Measurements from ENCODE around the gene ZDHHC14. TPM values are rescaled to one million over a fixed set of nuclear protein-coding genes. Genes with fewer than 3 reads are reported as not detected.
"Not testable (repeated sequence)": the region's sequence is repeated elsewhere in the genome, so short reads cannot be mapped to it uniquely, and the experiment has no call there.

The ZDHHC14 gene
- total RNA-seq, 1 experiment from 2014 or later: 1.7 TPM

- no peaks in the 10 kb centered on the region for H4K20me1 ChIP-seq (ENCODE audit: control insufficient read depth, insufficient read depth, insufficient read length)
- no peak overlapping the region for H3K4me3 Mint-ChIP-seq
- H3K27me3 ChIP-seq (ENCODE audit: insufficient read depth, low read length): no peaks in the 10 kb centered on the region
- no peak overlapping the region for H3K4me2 ChIP-seq (ENCODE audit: insufficient read depth, insufficient read length, low read length)
- no peak overlapping the region for H2AK5ac ChIP-seq (ENCODE audit: insufficient read length, low read length)
- peaks cover 19 to 32% of the 10 kb centered on the region in 2 experiments for H3K4me1 Mint-ChIP-seq
- WGBS (ENCODE audit: extremely low coverage, insufficient read length, low lambda C conversion rate): no CpG with 5 or more reads among the region's 17 CpGs
- H3K4me1 ChIP-seq (ENCODE audit: insufficient read depth, low read length): peaks cover 6% of the 10 kb centered on the region
- no peak overlapping the region for H4K8ac ChIP-seq (replicated peaks; ENCODE audit: insufficient read length, low read depth, low read length)
- H3K27me3 Mint-ChIP-seq (ENCODE audit: low read depth): peaks cover 3% of the 10 kb centered on the region
- H3K27ac Mint-ChIP-seq: peak overlapping the region in 1 of 3 experiments; percentile 17; a peak in 2 of 7 replicates
- H3K79me1 ChIP-seq (ENCODE audit: insufficient read depth, low read depth, low read length, poor library complexity, severe bottlenecking): no peaks in the 10 kb centered on the region
- TF ChIP-seq, protein P1, sequence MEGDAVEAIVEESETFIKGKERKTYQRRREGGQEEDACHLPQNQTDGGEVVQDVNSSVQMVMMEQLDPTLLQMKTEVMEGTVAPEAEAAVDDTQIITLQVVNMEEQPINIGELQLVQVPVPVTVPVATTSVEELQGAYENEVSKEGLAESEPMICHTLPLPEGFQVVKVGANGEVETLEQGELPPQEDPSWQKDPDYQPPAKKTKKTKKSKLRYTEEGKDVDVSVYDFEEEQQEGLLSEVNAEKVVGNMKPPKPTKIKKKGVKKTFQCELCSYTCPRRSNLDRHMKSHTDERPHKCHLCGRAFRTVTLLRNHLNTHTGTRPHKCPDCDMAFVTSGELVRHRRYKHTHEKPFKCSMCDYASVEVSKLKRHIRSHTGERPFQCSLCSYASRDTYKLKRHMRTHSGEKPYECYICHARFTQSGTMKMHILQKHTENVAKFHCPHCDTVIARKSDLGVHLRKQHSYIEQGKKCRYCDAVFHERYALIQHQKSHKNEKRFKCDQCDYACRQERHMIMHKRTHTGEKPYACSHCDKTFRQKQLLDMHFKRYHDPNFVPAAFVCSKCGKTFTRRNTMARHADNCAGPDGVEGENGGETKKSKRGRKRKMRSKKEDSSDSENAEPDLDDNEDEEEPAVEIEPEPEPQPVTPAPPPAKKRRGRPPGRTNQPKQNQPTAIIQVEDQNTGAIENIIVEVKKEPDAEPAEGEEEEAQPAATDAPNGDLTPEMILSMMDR (conservative IDR thresholded peaks at IDR 0.05): no peak
- H3K36me3 Mint-ChIP-seq (ENCODE audit: insufficient read depth in 1 of 3, low read depth in 3 of 3): peaks cover 8 to 19% (median 15%) of the 10 kb centered on the region in 3 experiments
- H3K14ac ChIP-seq (ENCODE audit: insufficient read depth, low read length): no peak overlapping the region; the same call in 1 of the 2 replicates
- H2BK12ac ChIP-seq (ENCODE audit: insufficient read length, low read depth, low read length): no peak overlapping the region
- H4K91ac ChIP-seq (ENCODE audit: insufficient read length, low read depth, low read length): no peak overlapping the region
- peaks cover 19 to 22% of the 10 kb centered on the region in 2 experiments for H3K9me3 Mint-ChIP-seq
- H3K4ac ChIP-seq (ENCODE audit: low read depth, low read length): no peak overlapping the region
- H3K23me2 ChIP-seq (ENCODE audit: insufficient read length, low read depth, low read length, poor library complexity, severe bottlenecking): no peaks in the 10 kb centered on the region
- H2AFZ ChIP-seq (ENCODE audit: low read length): no peak overlapping the region
- H3K27ac ChIP-seq (ENCODE audit: insufficient read length, low read depth, low read length): no peak overlapping the region
- no peak overlapping the region for H3K18ac ChIP-seq (ENCODE audit: insufficient read length, low read depth, low read length)
- no peak overlapping the region for H4K5ac ChIP-seq (ENCODE audit: insufficient read length, low read depth, low read length)
- peak; percentile 60 for DNase-seq
- H3T11ph ChIP-seq (ENCODE audit: low read length): no peak overlapping the region
- H2BK120ac ChIP-seq (ENCODE audit: low read depth, low read length, poor library complexity, severe bottlenecking): no peak overlapping the region
- H2BK5ac ChIP-seq (ENCODE audit: insufficient read length, low read length): no peak overlapping the region
- no peak overlapping the region for H2BK15ac ChIP-seq (ENCODE audit: low read depth, low read length)
- no peak overlapping the region for H3K9ac ChIP-seq (ENCODE audit: extremely low read depth, insufficient read length, low read length)
- H3K9me3 ChIP-seq (ENCODE audit: control insufficient read depth, low read depth, low read length): no peaks in the 10 kb centered on the region
- H2BK20ac ChIP-seq (ENCODE audit: low read depth, low read length, poor library complexity, severe bottlenecking): no peak overlapping the region
- H3K23ac ChIP-seq (ENCODE audit: insufficient read length, low read depth, low read length): no peak overlapping the region
- no peaks in the 10 kb centered on the region for H3K79me2 ChIP-seq (ENCODE audit: insufficient read depth, low read length)
- no peak overlapping the region for H3K56ac ChIP-seq (ENCODE audit: insufficient read length, low read depth, low read length)
Observed at GRCh38 chr6:157699777-157700636, 319.0 kb downstream of the ZDHHC14 start.

DNA sequence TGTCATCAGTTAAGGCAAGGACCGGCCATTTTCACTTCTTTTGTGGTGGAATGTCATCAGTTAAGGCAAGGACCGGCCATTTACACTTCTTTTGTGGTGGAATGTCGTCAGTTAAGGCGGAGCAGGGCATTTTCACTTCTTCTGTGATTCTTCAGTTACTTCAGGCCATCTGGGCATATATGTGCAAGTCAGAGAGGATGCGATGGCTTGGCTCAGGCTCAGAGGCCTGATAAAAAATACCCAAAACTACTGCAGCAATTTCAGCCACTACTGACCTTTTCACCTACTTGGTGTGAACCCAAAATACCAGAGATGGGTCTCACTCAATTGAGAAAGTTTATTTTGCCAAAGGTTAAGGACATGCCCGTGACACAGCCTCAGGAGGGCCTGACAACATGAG is 325.4 kb downstream of the ZDHHC14 start:
- H3K18ac ChIP-seq (ENCODE audit: insufficient read length, low read depth, low read length); H3K14ac ChIP-seq (ENCODE audit: insufficient read depth, low read length); H3K9ac ChIP-seq (ENCODE audit: extremely low read depth, insufficient read length, low read length); H3K4me2 ChIP-seq (ENCODE audit: insufficient read depth, insufficient read length, low read length); H3K79me2 ChIP-seq (ENCODE audit: insufficient read depth, low read length); H3K4me1 ChIP-seq (ENCODE audit: insufficient read depth, low read length); H2AK5ac ChIP-seq (ENCODE audit: insufficient read length, low read length); H4K5ac ChIP-seq (ENCODE audit: insufficient read length, low read depth, low read length); H2BK120ac ChIP-seq (ENCODE audit: low read depth, low read length, poor library complexity, severe bottlenecking); H4K20me1 ChIP-seq (ENCODE audit: control insufficient read depth, insufficient read depth, insufficient read length); H4K91ac ChIP-seq (ENCODE audit: insufficient read length, low read depth, low read length); H3K23ac ChIP-seq (ENCODE audit: insufficient read length, low read depth, low read length); H2AFZ ChIP-seq (ENCODE audit: low read length); H3K4ac ChIP-seq (ENCODE audit: low read depth, low read length); H3K27ac ChIP-seq (ENCODE audit: insufficient read length, low read depth, low read length); H2BK5ac ChIP-seq (ENCODE audit: insufficient read length, low read length); H2BK15ac ChIP-seq (ENCODE audit: low read depth, low read length); H3K27me3 ChIP-seq (ENCODE audit: insufficient read depth, low read length); H2BK20ac ChIP-seq (ENCODE audit: low read depth, low read length, poor library complexity, severe bottlenecking); H2BK12ac ChIP-seq (ENCODE audit: insufficient read length, low read depth, low read length); DNase-seq; H3K56ac ChIP-seq (ENCODE audit: insufficient read length, low read depth, low read length); H3K4me3 Mint-ChIP-seq; H4K8ac ChIP-seq (replicated peaks; ENCODE audit: insufficient read length, low read depth, low read length); H3T11ph ChIP-seq (ENCODE audit: low read length); H3K23me2 ChIP-seq (ENCODE audit: insufficient read length, low read depth, low read length, poor library complexity, severe bottlenecking); H3K27ac Mint-ChIP-seq; H3K79me1 ChIP-seq (ENCODE audit: insufficient read depth, low read depth, low read length, poor library complexity, severe bottlenecking): not testable (repeated sequence)
- peaks cover 32 to 36% of the 10 kb centered on the region in 2 experiments for H3K4me1 Mint-ChIP-seq
- H3K9me3 Mint-ChIP-seq: peaks cover 34 to 44% of the 10 kb centered on the region in 2 experiments
- peaks cover 22 to 34% (median 33%) of the 10 kb centered on the region in 3 experiments for H3K36me3 Mint-ChIP-seq (ENCODE audit: insufficient read depth in 1 of 3, low read depth in 3 of 3)
- H3K9me3 ChIP-seq (ENCODE audit: control insufficient read depth, low read depth, low read length): peaks cover 12% of the 10 kb centered on the region
- WGBS (ENCODE audit: extremely low coverage, insufficient read length, low lambda C conversion rate): no CpG with 5 or more reads among the region's 6 CpGs
- peaks cover 12% of the 10 kb centered on the region for H3K27me3 Mint-ChIP-seq (ENCODE audit: low read depth)

All from H9 (cell line).